ENCODE results near the gene STX8.

STX8 gene

GRCh38 chr17:9224485-9224884 lies 351.1 kb downstream of the STX8 start:
- Mint-ChIP-seq H3K4me1 (ENCODE audit: low read depth) (no peaks in the 10 kb centered on the region), H3K27me3 (ENCODE audit: low read depth) (no peaks in the 10 kb centered on the region)

GRCh38 chr17:9223531-9223930 lies 352.1 kb downstream of the STX8 start:
- no peaks in the 10 kb centered on the region for H3K27me3 Mint-ChIP-seq (ENCODE audit: low read depth)
- no peak for DNase-seq (ENCODE audit: low spot score)
- no peak overlapping the region for H3K4me3 Mint-ChIP-seq
- H3K4me1 Mint-ChIP-seq (ENCODE audit: low read depth) = no peaks in the 10 kb centered on the region
- no peaks in the 10 kb centered on the region for H3K36me3 Mint-ChIP-seq (ENCODE audit: low read depth)
- no peaks in the 10 kb centered on the region for H3K9me3 Mint-ChIP-seq
- no peak overlapping the region for H3K27ac Mint-ChIP-seq

More at GRCh38 chr17:9224485-9224884, 351.1 kb downstream of the STX8 start:
- H3K36me3 Mint-ChIP-seq (ENCODE audit: low read depth) = no peaks in the 10 kb centered on the region
- H3K4me3 Mint-ChIP-seq = no peak overlapping the region
- no peak for DNase-seq (ENCODE audit: low spot score)
- H3K9me3 Mint-ChIP-seq = no peaks in the 10 kb centered on the region
- H3K27ac Mint-ChIP-seq = no peak overlapping the region

- Mint-ChIP-seq H3K9me3 (peaks cover 5% of the 10 kb centered on the region), H3K27me3 (ENCODE audit: low read depth) (no peaks in the 10 kb centered on the region), H3K4me1 (ENCODE audit: low read depth) (no peaks in the 10 kb centered on the region), H3K36me3 (ENCODE audit: low read depth) (peaks cover 2% of the 10 kb centered on the region), H3K4me3 (no peak overlapping the region), H3K27ac (no peak overlapping the region)
- DNase-seq (ENCODE audit: low spot score) = no peak
These were observed 353.8 kb downstream of the STX8 start for GRCh38 chr17:9221922-9222180.

GRCh38 chr17:9221147-9221921 lies 354.3 kb downstream of the STX8 start:
- H3K4me3 Mint-ChIP-seq = no peak overlapping the region
- H3K36me3 Mint-ChIP-seq (ENCODE audit: low read depth) = peaks cover 2% of the 10 kb centered on the region
- H3K27me3 Mint-ChIP-seq (ENCODE audit: low read depth) = no peaks in the 10 kb centered on the region
- H3K9me3 Mint-ChIP-seq = peaks cover 7% of the 10 kb centered on the region
- H3K4me1 Mint-ChIP-seq (ENCODE audit: low read depth) = no peaks in the 10 kb centered on the region
- no peak overlapping the region for H3K27ac Mint-ChIP-seq
- DNase-seq (ENCODE audit: low spot score) = no peak

- Mint-ChIP-seq H3K4me1 (ENCODE audit: low read depth) (no peaks in the 10 kb centered on the region), H3K27me3 (ENCODE audit: low read depth) (no peaks in the 10 kb centered on the region), H3K4me3 (no peak overlapping the region), H3K27ac (no peak overlapping the region), H3K36me3 (ENCODE audit: low read depth) (peaks cover 2% of the 10 kb centered on the region), H3K9me3 (peaks cover 15% of the 10 kb centered on the region)
- no peak for DNase-seq (ENCODE audit: low spot score)
These were observed 355.0 kb downstream of the STX8 start for GRCh38 chr17:9220398-9221146.

DNA sequence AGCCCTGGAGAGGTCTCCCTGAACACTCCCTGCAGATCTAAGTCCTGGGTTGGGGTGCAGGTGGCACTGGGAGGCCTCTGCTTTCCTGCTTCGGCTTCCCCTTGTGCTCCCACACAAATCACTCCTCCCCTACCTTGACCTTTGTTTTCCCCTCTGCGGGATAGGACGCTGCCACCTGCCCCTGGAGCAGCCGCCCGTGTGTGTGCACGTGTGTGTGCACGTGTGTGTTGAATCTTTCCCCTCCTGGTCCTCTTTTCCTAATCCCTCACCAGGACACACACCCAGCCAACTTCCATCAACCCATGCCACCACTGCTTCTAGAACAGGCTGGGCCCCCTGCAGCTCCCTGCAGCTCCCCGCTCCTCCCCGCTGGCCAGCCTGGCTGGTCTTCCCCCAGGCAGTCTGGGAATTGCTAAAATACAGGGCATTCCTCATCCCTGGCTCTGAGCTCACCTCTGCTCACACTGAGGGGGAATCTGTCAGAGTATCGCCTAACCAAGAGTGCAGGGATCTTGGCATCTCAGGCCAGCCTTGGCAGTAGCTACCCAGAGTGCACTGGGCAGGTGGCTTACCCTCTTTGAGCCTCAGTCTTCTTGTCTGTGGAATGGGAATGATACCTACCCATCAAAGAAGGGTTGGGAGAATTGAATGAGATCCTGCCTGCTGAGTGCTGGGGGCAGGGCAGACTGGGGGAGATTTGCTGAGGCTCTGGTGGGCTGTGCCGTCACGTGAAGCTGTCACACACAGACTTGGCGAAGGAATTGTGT lies 355.8 kb downstream of the STX8 start:
- Mint-ChIP-seq H3K4me1 (ENCODE audit: low read depth) (no peaks in the 10 kb centered on the region), H3K27ac (no peak overlapping the region), H3K9me3 (peaks cover 22% of the 10 kb centered on the region), H3K4me3 (no peak overlapping the region), H3K27me3 (ENCODE audit: low read depth) (no peaks in the 10 kb centered on the region), H3K36me3 (ENCODE audit: low read depth) (peaks cover 2% of the 10 kb centered on the region)
- DNase-seq (ENCODE audit: low spot score) = no peak

- no peaks in the 10 kb centered on the region for H3K4me1 Mint-ChIP-seq (ENCODE audit: low read depth)
- no peak overlapping the region for H3K4me3 Mint-ChIP-seq
- H3K27me3 Mint-ChIP-seq (ENCODE audit: low read depth) = no peaks in the 10 kb centered on the region
- no peak overlapping the region for H3K27ac Mint-ChIP-seq
- DNase-seq (ENCODE audit: low spot score) = no peak
- peaks cover 2% of the 10 kb centered on the region for H3K36me3 Mint-ChIP-seq (ENCODE audit: low read depth)
- peaks cover 24% of the 10 kb centered on the region for H3K9me3 Mint-ChIP-seq
These were observed 356.7 kb downstream of the STX8 start for GRCh38 chr17:9218911-9219310.

GRCh38 chr17:9218064-9218635 lies 357.5 kb downstream of the STX8 start:
- H3K4me1 Mint-ChIP-seq (ENCODE audit: low read depth) = no peaks in the 10 kb centered on the region
- H3K9me3 Mint-ChIP-seq = peaks cover 24% of the 10 kb centered on the region
- no peaks in the 10 kb centered on the region for H3K27me3 Mint-ChIP-seq (ENCODE audit: low read depth)
- no peak for DNase-seq (ENCODE audit: low spot score)
- no peak overlapping the region for H3K4me3 Mint-ChIP-seq
- peaks cover 2% of the 10 kb centered on the region for H3K36me3 Mint-ChIP-seq (ENCODE audit: low read depth)
- H3K27ac Mint-ChIP-seq = no peak overlapping the region

GRCh38 chr17:9217151-9218056 lies 358.2 kb downstream of the STX8 start:
- H3K27me3 Mint-ChIP-seq (ENCODE audit: low read depth) = no peaks in the 10 kb centered on the region
- H3K9me3 Mint-ChIP-seq = peaks cover 24% of the 10 kb centered on the region
- no peak for DNase-seq (ENCODE audit: low spot score)
- H3K4me1 Mint-ChIP-seq (ENCODE audit: low read depth) = no peaks in the 10 kb centered on the region
- H3K4me3 Mint-ChIP-seq = no peak overlapping the region
- H3K36me3 Mint-ChIP-seq (ENCODE audit: low read depth) = peaks cover 2% of the 10 kb centered on the region
- H3K27ac Mint-ChIP-seq = no peak overlapping the region

DNA sequence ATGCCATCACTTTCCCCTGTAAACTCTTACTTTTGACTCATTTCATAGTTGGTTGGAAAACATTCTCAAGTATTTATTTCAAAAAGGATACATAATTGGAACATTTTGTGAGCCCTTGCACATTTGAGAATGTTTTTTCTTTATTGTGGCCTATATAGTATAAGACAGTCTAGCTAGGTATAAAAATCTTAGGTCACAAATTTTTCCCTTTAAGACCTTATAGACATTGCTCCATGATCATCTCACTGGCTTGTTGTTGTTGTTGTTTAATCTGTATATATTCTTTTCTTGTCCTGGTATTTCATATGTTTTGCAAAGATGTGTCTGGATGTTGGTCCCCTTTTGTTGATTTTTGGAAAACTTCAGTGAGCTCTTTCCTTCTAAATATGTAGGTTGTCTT lies 360.2 kb downstream of the STX8 start:
- no peak overlapping the region for H3K4me3 Mint-ChIP-seq

DNA sequence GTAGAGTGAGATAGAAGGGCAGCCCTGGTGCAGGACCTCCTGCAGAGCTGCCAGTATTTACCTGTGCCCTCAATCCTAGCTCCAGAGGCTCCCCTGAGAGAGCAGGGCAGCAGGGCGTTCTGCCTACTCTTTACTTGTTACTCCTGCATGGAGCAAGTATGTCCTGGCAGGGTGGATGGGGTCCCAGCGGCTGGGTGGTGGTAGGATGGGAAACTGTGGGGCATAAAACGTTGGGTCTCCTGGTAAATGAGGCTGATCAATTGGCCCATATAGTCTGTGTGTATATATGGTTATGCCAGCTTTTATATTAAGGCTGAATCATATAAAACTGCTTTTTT lies 362.3 kb downstream of the STX8 start:
- Mint-ChIP-seq H3K9me3 (peaks cover 24% of the 10 kb centered on the region), H3K27ac (no peak overlapping the region), H3K36me3 (ENCODE audit: low read depth) (peaks cover 2% of the 10 kb centered on the region), H3K4me1 (ENCODE audit: low read depth) (no peaks in the 10 kb centered on the region), H3K4me3 (no peak overlapping the region), H3K27me3 (ENCODE audit: low read depth) (no peaks in the 10 kb centered on the region)
- DNase-seq (ENCODE audit: low spot score) = no peak

More for the DNA sequence above, 360.2 kb downstream of the STX8 start:
- peaks cover 24% of the 10 kb centered on the region for H3K9me3 Mint-ChIP-seq
- H3K36me3 Mint-ChIP-seq (ENCODE audit: low read depth) = peaks cover 2% of the 10 kb centered on the region
- no peaks in the 10 kb centered on the region for H3K27me3 Mint-ChIP-seq (ENCODE audit: low read depth)
- H3K27ac Mint-ChIP-seq = no peak overlapping the region
- H3K4me1 Mint-ChIP-seq (ENCODE audit: low read depth) = no peaks in the 10 kb centered on the region
- DNase-seq (ENCODE audit: low spot score) = no peak

- peaks cover 2% of the 10 kb centered on the region for H3K36me3 Mint-ChIP-seq (ENCODE audit: low read depth)
- DNase-seq (ENCODE audit: low spot score) = no peak
- no peaks in the 10 kb centered on the region for H3K27me3 Mint-ChIP-seq (ENCODE audit: low read depth)
- peaks cover 24% of the 10 kb centered on the region for H3K9me3 Mint-ChIP-seq
- no peaks in the 10 kb centered on the region for H3K4me1 Mint-ChIP-seq (ENCODE audit: low read depth)
- no peak overlapping the region for H3K27ac Mint-ChIP-seq
- H3K4me3 Mint-ChIP-seq = no peak overlapping the region
These were observed 363.0 kb downstream of the STX8 start for GRCh38 chr17:9212376-9213302.
